Breast epithelium (tissue), 3 donors: ENCODE data around the gene C9orf57.

ENCODE experiments used
- CTCF ChIP-seq, 3 donors: fragments of 450-650 bp; IDR thresholded peaks; one replicate each; pipeline ENCODE4 v1.5.1; 2016 to 2017; ENCODE audit warnings: antibody characterized with exemption in 3 of 3, mild to moderate bottlenecking in 3 of 3, moderate library complexity in 3 of 3
- POLR2A ChIP-seq: fragments of 450-650 bp; IDR thresholded peaks from one replicate; pipeline ENCODE4 v1.6.1; 2016; ENCODE audit warnings: antibody characterized with exemption, mild to moderate bottlenecking, moderate library complexity

GRCh38 chr9:72023596-72023995 lies 36.8 kb downstream of the C9orf57 start:
- no peak for TF ChIP-seq CTCF (IDR thresholded peaks at IDR 0.05)
- TF ChIP-seq POLR2A, result no peak
